Vagina (tissue), 2 donors: ENCODE measurements around the gene TRIM41.

Experiments used
- POLR2A ChIP-seq, 2 donors: fragments of 450-650 bp; IDR thresholded peaks; one replicate each; pipeline ENCODE4 v1.6.1; 2017; ENCODE audit warnings: antibody characterized with exemption in 2 of 2, mild to moderate bottlenecking in 2 of 2, moderate library complexity in 2 of 2
- POLR2AphosphoS5 ChIP-seq, 2 donors: sonication (generic); formaldehyde crosslinking; IDR thresholded peaks; one replicate each; pipeline ENCODE4 v1.9.0; 2017; ENCODE audit warnings: antibody characterized with exemption in 2 of 2, mild to moderate bottlenecking in 2 of 2, low read depth in 1 of 2; ENCODE audit not compliant: insufficient read depth in 1 of 2
- TF ChIP-seq, protein P1 (sequence below), 3 experiments: fragments of 450-650 bp in 2 of 3; fragments of 200-600 bp in 1 of 3; sonication (generic) in 1 of 3; IDR thresholded peaks; one replicate each; pipeline ENCODE4 v1.5.1; 2017 to 2019; ENCODE audit warnings: antibody characterized with exemption in 3 of 3, mild to moderate bottlenecking in 2 of 3, moderate library complexity in 2 of 3

DNA sequence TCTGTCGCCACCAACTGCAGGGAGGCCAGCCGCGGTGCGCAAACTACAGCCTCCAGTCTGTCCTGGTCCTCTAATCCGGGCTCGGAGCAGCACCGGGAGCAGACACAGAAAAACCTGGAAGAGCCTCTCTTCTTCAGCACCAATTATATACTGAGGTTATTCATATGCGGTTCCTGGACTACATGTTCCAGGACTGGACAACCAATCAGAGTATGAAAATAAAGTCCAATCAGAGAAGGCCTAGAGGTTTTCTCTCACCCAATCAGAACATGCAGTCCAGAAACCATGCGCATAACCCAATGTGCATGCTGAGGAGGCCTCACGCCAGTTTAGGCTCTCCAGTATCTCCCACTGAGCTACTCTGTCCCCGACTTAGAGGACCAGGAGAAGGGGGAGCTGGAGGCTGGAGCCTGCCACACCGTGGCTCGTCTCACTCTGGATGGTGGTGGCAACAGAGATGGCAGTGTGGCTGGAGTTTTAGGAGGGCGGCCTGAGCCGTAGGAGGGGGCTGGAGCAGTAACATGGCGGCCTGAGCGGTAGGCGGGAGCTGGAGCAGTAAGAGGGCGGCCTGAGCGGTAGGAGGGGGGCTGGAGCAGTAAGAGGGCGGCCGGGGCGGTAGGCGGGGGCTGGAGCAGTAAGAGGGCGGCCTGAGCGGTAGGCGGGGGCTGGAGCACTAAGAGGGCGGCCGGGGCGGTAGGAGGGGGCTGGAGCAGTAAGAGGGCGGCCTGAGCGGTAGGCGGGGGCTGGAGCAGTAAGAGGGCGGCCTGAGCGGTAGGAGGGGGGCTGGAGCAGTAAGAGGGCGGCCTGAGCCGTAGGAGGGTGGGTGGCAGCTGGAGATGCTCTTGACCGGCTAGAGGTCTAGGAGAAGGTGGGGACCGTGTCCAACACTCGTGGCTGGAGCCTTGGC is 58.2 kb downstream of the TRIM41 start:
- TF ChIP-seq, protein P1, sequence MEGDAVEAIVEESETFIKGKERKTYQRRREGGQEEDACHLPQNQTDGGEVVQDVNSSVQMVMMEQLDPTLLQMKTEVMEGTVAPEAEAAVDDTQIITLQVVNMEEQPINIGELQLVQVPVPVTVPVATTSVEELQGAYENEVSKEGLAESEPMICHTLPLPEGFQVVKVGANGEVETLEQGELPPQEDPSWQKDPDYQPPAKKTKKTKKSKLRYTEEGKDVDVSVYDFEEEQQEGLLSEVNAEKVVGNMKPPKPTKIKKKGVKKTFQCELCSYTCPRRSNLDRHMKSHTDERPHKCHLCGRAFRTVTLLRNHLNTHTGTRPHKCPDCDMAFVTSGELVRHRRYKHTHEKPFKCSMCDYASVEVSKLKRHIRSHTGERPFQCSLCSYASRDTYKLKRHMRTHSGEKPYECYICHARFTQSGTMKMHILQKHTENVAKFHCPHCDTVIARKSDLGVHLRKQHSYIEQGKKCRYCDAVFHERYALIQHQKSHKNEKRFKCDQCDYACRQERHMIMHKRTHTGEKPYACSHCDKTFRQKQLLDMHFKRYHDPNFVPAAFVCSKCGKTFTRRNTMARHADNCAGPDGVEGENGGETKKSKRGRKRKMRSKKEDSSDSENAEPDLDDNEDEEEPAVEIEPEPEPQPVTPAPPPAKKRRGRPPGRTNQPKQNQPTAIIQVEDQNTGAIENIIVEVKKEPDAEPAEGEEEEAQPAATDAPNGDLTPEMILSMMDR (IDR thresholded peaks at IDR 0.05): no peak
- TF ChIP-seq POLR2A (IDR thresholded peaks at IDR 0.05) (no peak), POLR2AphosphoS5 (IDR thresholded peaks at IDR 0.05; ENCODE audit: insufficient read depth in 1 of 2, low read depth in 1 of 2) (no peak)
